Fibroblast of lung (primary cell): Measurements from ENCODE around the gene IMMT.

Experiments used
- EZH2 ChIP-seq: IDR thresholded peaks from 2 replicates; pipeline ENCODE4 v1.5.1; 2012; ENCODE audit warnings: low read length, control low read depth, mild to moderate bottlenecking; ENCODE audit errors: missing control alignments
- TF ChIP-seq, protein P1 (sequence below), 2 donors: IDR thresholded peaks in 1 of 2; conservative IDR thresholded peaks in 1 of 2; 1 replicate in 1 of 2; 2 replicates in 1 of 2; pipeline ENCODE4 v1.5.1; 2011 to 2012; ENCODE audit warnings: low read length in 2 of 2, control low read depth in 1 of 2, inconsistent platforms in 1 of 2, low read depth in 1 of 2, mild to moderate bottlenecking in 1 of 2

DNA sequence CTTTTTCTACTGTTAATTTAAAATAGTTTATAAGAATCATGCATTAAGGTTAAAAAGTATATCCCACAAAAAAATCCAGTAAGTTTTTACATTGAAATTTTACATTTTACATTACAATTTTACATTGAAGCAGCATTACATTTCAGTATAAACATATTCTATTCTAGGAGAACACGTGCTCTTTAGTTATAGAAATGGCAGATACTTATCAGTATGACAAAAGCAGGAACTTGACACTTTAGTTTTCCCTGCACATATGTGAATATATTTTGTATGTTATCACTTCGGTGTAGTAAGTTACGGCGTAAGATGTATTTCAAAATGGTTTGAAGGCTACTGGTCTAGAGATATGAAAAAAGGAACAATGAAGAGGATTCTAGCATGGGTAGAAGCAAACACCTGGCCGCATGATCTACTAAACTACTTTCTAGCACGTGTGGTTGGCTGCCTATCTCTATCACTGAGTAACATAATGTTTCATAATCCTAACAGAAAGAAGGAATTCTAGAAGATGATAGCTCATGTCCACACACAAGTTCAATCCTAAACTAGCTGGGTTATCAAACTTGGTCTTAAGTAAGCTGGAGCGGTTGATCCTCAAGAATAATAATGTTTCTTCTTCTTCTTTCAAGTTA lies 5.4 kb downstream of the IMMT start:
- no peak for TF ChIP-seq EZH2
- TF ChIP-seq, protein P1, sequence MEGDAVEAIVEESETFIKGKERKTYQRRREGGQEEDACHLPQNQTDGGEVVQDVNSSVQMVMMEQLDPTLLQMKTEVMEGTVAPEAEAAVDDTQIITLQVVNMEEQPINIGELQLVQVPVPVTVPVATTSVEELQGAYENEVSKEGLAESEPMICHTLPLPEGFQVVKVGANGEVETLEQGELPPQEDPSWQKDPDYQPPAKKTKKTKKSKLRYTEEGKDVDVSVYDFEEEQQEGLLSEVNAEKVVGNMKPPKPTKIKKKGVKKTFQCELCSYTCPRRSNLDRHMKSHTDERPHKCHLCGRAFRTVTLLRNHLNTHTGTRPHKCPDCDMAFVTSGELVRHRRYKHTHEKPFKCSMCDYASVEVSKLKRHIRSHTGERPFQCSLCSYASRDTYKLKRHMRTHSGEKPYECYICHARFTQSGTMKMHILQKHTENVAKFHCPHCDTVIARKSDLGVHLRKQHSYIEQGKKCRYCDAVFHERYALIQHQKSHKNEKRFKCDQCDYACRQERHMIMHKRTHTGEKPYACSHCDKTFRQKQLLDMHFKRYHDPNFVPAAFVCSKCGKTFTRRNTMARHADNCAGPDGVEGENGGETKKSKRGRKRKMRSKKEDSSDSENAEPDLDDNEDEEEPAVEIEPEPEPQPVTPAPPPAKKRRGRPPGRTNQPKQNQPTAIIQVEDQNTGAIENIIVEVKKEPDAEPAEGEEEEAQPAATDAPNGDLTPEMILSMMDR (conservative IDR thresholded peaks at IDR 0.05 in 1 of 2, IDR thresholded peaks at IDR 0.05 in 1 of 2; ENCODE audit: low read depth in 1 of 2, low read length in 2 of 2) = no peak
